Activated CD4-positive, alpha-beta T cell treated with anti-CD3 and anti-CD28 coated beads, Interleukin-2, amount 50 U/mL, for 4 hours (primary cell): Measurements from ENCODE around the gene ZNF346.

Experiments used
- DNase-seq, 2 experiments: peaks; one replicate each; pipeline ENCODE4 v3.0.0-alpha.2; 2020

ZNF346 gene

GRCh38 chr5:177124486-177124991 lies 102.0 kb downstream of the ZNF346 start:
- DNase-seq: no peak

- DNase-seq: no peak
Observed at GRCh38 chr5:177126771-177127170, 104.3 kb downstream of the ZNF346 start.

DNA sequence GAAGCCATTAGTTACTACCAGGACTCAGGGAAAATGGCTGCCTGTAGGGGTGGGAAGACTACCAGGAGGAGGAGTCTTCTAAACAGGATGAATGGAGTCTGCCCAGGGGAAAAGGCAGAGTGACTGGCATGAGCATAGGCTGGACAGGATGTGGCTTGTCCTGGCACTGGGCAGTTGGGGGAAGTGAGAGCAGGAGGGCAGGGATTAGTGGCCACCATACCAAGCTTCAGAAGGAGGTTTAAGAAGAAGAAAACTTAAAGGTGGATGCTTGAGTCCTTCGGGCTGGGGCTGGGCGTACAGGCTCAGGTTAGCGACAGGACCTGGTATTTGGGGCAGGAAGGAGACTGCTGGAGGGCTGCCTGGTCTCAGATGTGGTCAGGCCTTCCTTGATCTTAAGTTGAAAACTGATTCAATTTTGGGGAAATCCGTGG lies 106.1 kb downstream of the ZNF346 start:
- no peak for DNase-seq

DNA sequence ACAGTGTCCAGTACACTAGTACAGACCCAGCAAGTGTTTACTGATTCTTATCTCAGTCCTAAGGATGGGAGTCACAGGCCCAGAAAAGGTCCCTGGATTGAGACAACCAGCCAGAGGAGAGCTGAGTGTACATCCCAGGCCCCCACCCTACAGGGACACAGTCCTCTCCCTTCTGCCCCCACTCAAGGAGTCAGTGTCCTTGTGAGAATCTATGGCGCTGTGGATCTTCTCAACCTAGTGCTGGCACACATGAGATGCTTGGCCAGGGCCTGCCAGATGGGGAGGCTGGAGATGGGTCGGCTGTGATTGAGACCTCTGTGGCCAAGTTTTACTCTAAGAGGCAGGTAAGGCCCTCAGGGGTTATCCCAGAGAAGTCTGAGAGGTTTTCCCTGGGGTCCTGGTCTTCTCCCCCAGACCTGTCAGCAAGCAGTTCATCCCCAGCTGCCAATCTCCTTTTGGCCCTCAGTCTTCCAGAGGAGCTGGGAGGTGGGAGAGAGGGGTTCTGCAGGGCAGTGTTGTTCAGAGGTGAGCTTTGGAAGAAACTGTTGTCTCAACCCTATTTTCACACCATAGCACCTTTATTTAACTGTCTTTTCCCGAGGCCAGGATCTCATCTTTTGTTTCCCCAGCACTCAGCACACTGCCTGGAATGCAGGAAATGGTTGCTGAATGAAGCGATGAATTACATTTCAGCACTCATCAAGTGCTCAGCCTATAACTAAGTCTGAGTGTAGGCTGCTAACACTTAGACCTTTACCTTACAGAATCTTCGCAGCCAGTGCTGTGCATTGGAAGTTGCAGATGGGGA lies 107.9 kb downstream of the ZNF346 start:
- no peak for DNase-seq
